ENCODE measurements around the gene FCN1. TPM values are rescaled to one million over a fixed set of nuclear protein-coding genes. Genes with fewer than 3 reads are reported as not detected.

Gene FCN1
- total and polyA plus RNA-seq, 2 of the 8 experiments (the other 6 are each of a cell fraction or from before 2014, with no cell fraction given) = not detected

DNA sequence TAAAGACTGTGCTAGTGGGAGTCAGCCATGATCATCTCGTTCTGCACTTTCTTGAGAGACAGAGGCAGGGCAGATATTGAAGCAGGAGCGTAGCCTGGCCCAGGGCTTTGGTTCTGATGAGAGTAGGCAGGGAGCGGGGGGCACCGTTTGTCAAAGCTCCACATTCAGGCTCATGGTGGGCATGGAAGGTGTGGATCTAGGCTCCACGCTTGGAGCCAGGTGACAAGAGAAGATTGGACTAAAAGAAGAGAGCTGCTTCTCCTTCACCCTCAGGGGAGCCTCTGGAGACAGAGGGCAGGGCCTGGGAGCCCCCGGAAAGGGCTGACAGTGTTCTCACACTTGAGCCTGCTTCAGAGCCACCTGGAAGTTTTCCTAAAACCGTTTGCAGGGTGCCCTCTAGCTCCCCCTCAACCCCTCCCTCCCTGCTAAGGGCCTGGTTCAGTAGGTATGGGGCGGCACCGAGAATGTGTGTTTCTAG is 61.8 kb downstream of the FCN1 start:
- no peak for FAIRE-seq
- Histone ChIP-seq H3K9me3 (ENCODE audit: insufficient read depth in 2 of 2, low read depth in 1 of 2, low read length in 1 of 2) (peaks cover 3 to 13% of the 10 kb centered on the region in 2 experiments; a peak in 3 of 4 replicates), H3K18ac (ENCODE audit: extremely low read depth, low read length) (no peak overlapping the region; the same call in 1 of the 2 replicates), H4K91ac (replicated peaks; ENCODE audit: insufficient read length, low read length) (no peak overlapping the region), H3K27ac (ENCODE audit: low read depth, low read length) (no peak overlapping the region), H4K5ac (ENCODE audit: insufficient read length, low read depth, low read length) (no peak overlapping the region), H3K23ac (ENCODE audit: insufficient read length) (no peak overlapping the region), H2BK20ac (ENCODE audit: low read length) (no peak overlapping the region), H2BK5ac (ENCODE audit: low read depth, low read length) (no peak overlapping the region), H3K4ac (replicated peaks; ENCODE audit: insufficient read length, low read depth, low read length) (no peak overlapping the region), H3K14ac (ENCODE audit: insufficient read length) (no peak overlapping the region), H2BK15ac (ENCODE audit: low read length) (no peak overlapping the region), H3K79me2 (ENCODE audit: control insufficient read depth in 1 of 2, insufficient read depth in 2 of 2, low read length in 2 of 2) (no peaks in the 10 kb centered on the region), H3K56ac (replicated peaks; ENCODE audit: insufficient read length, low read depth, low read length) (no peak overlapping the region), H2BK12ac (ENCODE audit: low read depth, low read length) (no peak overlapping the region), H2AFZ (ENCODE audit: low read length) (no peak overlapping the region), H3K79me1 (ENCODE audit: low read depth, low read length) (no peaks in the 10 kb centered on the region), H3K9ac (replicated peaks in 1 of 4; ENCODE audit: extremely low read depth in 1 of 4, low read depth in 3 of 4, low read length in 3 of 4) (no peak overlapping the region), H3K4me3 (ENCODE audit: extremely low read depth in 1 of 4, insufficient read depth in 2 of 4, low read depth in 3 of 4, low read length in 4 of 4) (no peak overlapping the region), H3K36me3 (ENCODE audit: control insufficient read depth in 2 of 4, insufficient read depth in 4 of 4, low read length in 3 of 4) (no peaks in the 10 kb centered on the region), H2BK120ac (replicated peaks; ENCODE audit: low read depth, low read length) (no peak overlapping the region), H4K20me1 (replicated peaks in 1 of 2; ENCODE audit: control insufficient read depth in 1 of 2, insufficient read depth in 2 of 2, low read length in 2 of 2) (no peaks in the 10 kb centered on the region), H3K4me2 (ENCODE audit: insufficient read depth in 1 of 2, low read depth in 2 of 2, low read length in 2 of 2) (no peak overlapping the region), H3K4me1 (replicated peaks in 1 of 4; ENCODE audit: control insufficient read depth in 3 of 4, insufficient read depth in 4 of 4, low read length in 3 of 4) (no peaks in the 10 kb centered on the region), H3K27me3 (replicated peaks in 1 of 4; ENCODE audit: control insufficient read depth in 3 of 4, extremely low read depth in 1 of 4, insufficient read depth in 3 of 4, low read length in 3 of 4) (no peaks in the 10 kb centered on the region), H2AK5ac (ENCODE audit: low read depth, low read length) (no peak overlapping the region), H3K23me2 (ENCODE audit: low read depth, low read length) (no peaks in the 10 kb centered on the region), H4K8ac (ENCODE audit: extremely low read depth, insufficient read depth, low read length) (no peak overlapping the region)
- ChIA-PET CTCF (ENCODE audit: partially characterized antibody) (interaction anchor here (1.0 kb wide), 1 partner anchor 11 kb away, joined by 3 read pairs; no protein-coding TSS in a partner anchor), POLR2A (ENCODE audit: partially characterized antibody) (no interaction called here)
- no peak for TF ChIP-seq TEAD4 (IDR thresholded peaks at IDR 0.05; ENCODE audit: low read depth, low read length)
- TF ChIP-seq SRF (IDR thresholded peaks at IDR 0.05; ENCODE audit: low read depth, low read length) = no peak
- TF ChIP-seq BCL11A (IDR thresholded peaks at IDR 0.05; ENCODE audit: low read depth in 2 of 2, low read length in 2 of 2) = no peak
- TF ChIP-seq CBX8 (IDR thresholded peaks at IDR 0.05; ENCODE audit: borderline replicate concordance, low read depth, low read length) = no peak
- TF ChIP-seq CTCF (IDR thresholded peaks at IDR 0.05; ENCODE audit: control extremely low read depth in 1 of 3, insufficient read depth in 1 of 3, low read depth in 1 of 3, low read length in 3 of 3) = no peak
- no peak for TF ChIP-seq SP2 (IDR thresholded peaks at IDR 0.05; ENCODE audit: low read length)
- no peak for TF ChIP-seq MAX (IDR thresholded peaks at IDR 0.05)
- TF ChIP-seq JUN (IDR thresholded peaks at IDR 0.05; ENCODE audit: low read depth, low read length) = no peak
- TF ChIP-seq HDAC6 (IDR thresholded peaks at IDR 0.05; ENCODE audit: low read depth, low read length) = no peak
- no peak for TF ChIP-seq SIN3A (conservative IDR thresholded peaks at IDR 0.05 in 1 of 2, IDR thresholded peaks at IDR 0.05 in 1 of 2; ENCODE audit: low read depth in 1 of 2, low read length in 2 of 2)
- 93% methylated on average over 9 of the region's 9 CpGs; no CpG with 5 or more reads in 1 of the 2 experiments for WGBS, 2 experiments (ENCODE audit: extremely low coverage in 1 of 2, insufficient coverage in 1 of 2, insufficient read length in 1 of 2, insufficient replicate concordance in 2 of 2, low coverage in 1 of 2, low lambda C conversion rate in 2 of 2, missing lambda C conversion rate in 1 of 2)
- DNase-seq (ENCODE audit: low read depth in 1 of 2, low spot score in 2 of 2) = no peak

Data from H1 (cell line).